ENCODE results near the gene ZDHHC11B.
"Not testable (repeated sequence)": the region's sequence is repeated elsewhere in the genome, so short reads cannot be mapped to it uniquely, and the experiment has no call there.

GRCh38 chr5:754143-754632, 30.3 kb downstream of the ZDHHC11B start:
- not testable (repeated sequence) for TF ChIP-seq SUZ12 (IDR thresholded peaks at IDR 0.05; ENCODE audit: extremely low read depth, insufficient read depth, insufficient read length); ZNF274 (IDR thresholded peaks at IDR 0.05; ENCODE audit: low read depth, low read length)
